DND-41 (cell line): Measurements from ENCODE around the gene ZDHHC14.

Source experiments
- EZH2 ChIP-seq: IDR thresholded peaks from 3 replicates; pipeline ENCODE4 v1.6.1; 2012; ENCODE audit warnings: borderline replicate concordance, low read depth, mild to moderate bottlenecking, moderate library complexity, low read length, inconsistent platforms; ENCODE audit not compliant: severe bottlenecking
- TF ChIP-seq, protein P1 (sequence below): IDR thresholded peaks from 2 replicates; pipeline ENCODE4 v1.5.1; 2012; ENCODE audit warnings: borderline replicate concordance, low read length, moderate library complexity, mild to moderate bottlenecking; ENCODE audit not compliant: poor library complexity, severe bottlenecking; ENCODE audit errors: extremely low read depth

DNA sequence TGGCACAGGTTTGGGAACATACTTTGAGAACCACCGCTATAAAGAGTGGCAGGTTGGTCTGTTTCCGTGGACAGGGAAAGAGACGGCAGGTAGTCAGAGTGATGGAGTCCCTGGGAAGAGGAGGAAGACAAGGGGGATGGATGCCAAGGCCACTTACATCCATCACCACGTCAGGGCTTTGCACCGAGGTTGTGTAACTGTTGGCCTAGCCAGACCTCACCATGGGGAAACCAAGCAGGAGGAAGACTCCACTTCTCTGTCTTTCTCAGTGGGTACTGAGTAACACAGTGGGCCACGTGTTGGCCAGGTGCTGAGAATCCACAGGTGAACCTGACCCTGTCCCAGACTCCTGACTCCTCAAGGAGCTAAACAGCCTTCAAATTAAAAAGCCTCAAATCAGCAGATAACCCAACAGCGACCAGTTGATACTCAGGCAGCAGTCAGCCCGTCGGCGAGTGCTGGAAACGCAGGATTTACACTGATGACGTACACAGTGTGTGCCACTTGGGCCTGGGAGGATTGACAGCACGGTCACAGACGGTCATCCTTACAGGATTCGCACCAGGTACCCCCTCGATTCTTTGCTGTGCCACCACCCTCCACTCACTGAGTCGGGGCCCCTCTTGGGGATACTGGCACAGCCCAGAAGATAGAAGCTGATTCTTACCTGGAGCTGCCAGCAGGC is 307.4 kb downstream of the ZDHHC14 start:
- TF ChIP-seq, protein P1, sequence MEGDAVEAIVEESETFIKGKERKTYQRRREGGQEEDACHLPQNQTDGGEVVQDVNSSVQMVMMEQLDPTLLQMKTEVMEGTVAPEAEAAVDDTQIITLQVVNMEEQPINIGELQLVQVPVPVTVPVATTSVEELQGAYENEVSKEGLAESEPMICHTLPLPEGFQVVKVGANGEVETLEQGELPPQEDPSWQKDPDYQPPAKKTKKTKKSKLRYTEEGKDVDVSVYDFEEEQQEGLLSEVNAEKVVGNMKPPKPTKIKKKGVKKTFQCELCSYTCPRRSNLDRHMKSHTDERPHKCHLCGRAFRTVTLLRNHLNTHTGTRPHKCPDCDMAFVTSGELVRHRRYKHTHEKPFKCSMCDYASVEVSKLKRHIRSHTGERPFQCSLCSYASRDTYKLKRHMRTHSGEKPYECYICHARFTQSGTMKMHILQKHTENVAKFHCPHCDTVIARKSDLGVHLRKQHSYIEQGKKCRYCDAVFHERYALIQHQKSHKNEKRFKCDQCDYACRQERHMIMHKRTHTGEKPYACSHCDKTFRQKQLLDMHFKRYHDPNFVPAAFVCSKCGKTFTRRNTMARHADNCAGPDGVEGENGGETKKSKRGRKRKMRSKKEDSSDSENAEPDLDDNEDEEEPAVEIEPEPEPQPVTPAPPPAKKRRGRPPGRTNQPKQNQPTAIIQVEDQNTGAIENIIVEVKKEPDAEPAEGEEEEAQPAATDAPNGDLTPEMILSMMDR: no peak
- TF ChIP-seq EZH2: no peak
